GM18868 (cell line): Measurements from ENCODE around the gene AKAP13.
"Not testable (repeated sequence)": the region's sequence is repeated elsewhere in the genome, so short reads cannot be mapped to it uniquely, and the experiment has no call there.

Source experiments
- ATAC-seq: cut with Tn5 transposase; IDR thresholded peaks from one replicate; pipeline ENCODE4 v1.9.1; 2021; ENCODE audit warnings: mild to moderate bottlenecking, moderate library complexity; ENCODE audit not compliant: unreplicated experiment

Gene AKAP13

DNA sequence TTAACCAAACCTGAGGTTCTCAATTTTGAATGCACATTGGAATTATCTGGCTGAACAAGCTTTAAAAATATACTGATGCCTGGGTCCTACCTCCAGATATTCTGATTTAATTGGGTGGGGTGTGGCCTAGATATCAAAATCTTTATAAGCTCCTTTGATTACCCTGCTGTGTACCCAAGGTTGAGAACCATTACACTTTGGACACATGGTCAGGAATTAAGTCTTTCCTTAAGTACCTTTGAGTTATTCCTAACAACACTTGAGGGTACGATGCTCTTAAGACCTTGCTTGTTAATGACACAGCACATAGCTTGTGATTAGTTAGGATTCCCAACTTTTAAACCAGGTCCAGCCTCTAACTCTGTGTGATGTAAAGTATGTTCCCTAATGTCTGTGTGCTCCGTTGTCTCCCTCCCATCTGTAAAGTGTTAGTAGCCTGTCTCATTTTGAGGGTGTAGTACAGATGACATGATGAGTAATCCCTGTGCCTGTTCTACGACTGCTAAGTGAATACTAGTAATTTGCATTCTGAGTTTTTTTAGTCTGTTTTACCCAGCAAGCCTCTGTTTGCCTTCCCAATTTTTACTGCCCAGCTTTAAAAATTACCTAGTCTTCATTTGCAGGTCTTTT, 259.5 kb downstream of the AKAP13 start:
- ATAC-seq = peak; percentile 67

DNA sequence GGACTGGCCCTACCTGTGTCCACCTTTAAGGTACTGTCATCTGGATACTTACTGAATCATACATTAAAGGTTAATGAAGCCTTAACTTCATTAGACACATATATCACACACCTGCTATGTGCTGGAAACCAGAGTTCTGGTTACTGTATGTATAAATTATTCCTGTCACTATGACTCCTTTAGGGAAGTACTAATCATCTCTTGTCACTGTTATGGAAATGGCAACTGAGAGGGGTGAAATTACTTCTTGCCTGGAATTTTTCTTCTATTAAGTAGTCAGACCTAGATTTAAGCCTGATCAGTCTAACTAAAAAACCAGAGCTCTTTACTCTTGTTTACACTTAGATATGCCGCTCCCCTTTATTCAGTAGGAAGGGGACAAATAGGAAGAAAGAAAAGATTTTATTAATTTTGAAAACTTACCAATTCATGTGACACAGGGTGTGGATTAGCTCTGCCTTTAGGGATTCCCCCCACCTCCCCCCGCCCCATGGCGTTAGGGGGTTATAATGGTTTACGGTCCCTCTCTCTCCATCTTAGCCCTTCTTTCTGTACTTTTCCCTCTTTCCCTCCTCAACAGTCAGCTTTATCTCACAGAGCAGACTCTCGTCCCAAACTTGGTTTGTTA, 261.8 kb downstream of the AKAP13 start:
- ATAC-seq = no peak

DNA sequence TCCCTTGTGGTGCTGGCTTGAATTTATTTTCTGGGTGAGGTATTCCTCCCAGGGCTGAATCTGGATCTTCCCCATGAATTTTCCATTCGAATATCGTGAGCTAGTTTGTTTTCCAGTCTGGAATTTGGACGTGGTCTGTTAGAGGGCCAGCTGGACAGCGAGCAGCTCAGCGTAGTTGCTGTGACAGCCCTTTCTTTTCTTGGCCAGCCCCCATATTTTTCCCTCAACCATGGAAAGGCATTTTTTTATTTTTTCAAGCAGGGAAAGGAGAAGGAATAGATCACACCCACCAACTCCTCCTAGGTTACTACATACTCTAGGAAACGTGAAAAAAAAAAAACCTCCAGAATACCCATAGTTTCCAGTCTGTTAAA, 262.3 kb downstream of the AKAP13 start:
- no peak for ATAC-seq

DNA sequence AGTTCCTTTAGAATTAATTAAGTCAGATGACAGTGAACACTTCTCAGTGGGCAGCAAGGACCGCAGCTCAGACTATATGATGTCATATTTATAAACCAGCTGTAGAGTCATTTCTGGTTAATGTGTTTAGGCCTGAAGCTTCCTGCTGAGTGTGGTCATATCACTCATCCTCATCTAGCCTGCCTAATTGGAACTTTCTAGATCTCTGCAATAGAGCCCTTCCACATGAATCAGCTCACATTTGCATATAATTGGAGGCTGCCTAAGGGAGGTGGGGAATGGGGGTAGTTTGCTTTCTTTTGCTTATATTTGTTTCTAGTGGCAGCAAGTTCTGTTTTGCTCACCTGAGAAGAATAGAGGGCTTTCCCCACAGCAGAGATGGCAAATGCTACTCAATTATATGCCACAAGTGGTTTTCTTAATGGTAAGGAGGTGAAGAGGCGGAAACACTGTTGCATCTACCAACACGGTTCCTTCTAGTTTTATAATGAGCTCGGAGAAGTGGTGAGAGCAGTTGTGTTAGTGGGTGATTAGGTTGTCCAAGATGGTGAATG, 266.2 kb downstream of the AKAP13 start:
- peak; percentile 81 for ATAC-seq

DNA sequence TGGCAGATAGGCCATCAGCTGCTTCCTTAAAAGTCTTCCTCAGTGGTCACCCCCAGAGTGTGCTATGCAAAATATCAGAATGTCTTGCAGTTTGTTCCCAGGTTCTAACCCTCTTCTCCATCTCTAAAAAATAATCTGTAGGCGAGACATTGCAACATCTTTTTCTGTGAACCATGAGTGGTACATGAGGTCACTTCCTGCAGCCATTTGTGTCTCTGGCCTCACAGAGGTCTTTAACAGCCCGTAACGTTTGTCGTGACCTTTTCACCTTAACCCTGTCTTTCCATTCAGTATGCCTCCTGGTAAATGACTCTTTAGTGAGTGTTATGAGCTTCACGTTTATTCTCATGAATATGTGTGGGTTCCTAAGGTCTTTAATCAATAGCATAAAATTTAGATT, 269.0 kb downstream of the AKAP13 start:
- no peak for ATAC-seq

DNA sequence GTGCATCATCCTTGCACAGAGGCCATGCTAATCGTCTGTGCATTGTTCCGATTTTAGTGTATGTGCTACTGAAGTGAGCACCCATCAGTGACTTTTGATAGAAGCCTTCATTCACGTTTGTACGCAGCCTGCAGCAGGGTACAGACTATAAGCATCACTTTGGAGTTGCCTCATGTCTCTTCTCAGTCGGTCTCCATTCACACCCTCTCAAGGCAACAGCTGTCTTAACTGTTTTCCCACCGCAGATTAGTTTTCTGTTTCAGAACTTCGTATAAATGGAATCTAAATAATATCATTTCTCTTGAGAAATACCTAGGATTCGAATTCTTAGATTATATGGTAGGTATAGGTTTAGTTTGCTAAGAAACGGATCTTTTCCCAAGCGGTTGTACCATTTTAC, 271.1 kb downstream of the AKAP13 start:
- ATAC-seq = no peak

DNA sequence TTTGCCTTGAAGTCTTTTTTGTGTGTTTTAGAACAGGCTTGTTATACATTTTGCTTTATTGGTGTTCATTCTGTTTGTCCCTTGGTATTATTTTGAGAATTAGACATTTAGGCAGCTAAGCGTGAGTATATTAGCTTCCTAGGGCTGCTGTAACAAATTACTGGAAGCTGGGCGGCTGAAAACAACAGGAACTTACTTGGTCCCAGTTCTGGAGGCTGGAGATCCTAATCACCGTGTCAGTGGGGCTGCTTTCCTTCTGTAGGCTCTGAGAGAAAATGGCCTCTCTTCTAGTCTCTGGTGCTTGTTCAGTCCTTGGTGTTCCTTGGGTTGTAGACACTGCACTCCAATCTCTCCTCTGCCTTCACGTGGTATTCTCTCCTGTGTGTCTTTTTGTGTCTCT, 272.1 kb downstream of the AKAP13 start:
- no peak for ATAC-seq

DNA sequence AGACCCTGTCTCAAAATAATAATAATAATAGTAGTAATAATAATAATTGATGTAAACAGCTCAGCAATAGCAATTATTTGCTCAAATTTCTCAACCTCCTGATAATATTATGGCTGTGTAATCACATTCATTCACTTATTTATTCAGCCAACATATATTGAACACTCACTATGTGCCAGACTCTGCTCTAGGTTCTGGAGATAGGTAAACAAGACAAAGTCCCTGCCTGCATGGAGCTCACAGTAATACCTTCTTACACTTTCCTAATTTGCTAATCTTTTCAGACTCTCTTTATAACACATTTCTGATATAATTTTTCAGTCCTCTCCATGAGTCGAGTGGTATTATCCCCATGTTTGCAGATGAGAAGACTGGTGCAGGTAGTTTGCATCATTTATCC, 276.7 kb downstream of the AKAP13 start:
- ATAC-seq = no peak

DNA sequence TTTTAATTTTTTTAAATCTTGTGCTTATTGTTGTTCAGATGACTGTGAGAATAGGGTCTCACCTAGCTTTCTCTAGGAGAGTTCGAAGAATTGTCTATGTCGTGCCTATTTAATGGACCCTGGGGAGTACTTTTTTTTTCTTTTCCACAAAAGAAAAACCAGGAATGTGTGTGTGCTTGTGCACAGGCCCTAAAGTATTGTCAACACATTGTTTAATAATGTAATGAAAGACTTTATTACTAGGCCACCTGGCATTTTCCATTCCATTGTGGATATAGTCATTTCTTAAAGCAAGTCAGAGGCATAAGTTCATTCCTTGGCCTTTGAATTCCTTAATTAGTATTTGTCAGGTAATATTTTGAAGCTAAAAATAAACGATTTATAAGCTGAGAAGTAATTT, 278.4 kb downstream of the AKAP13 start:
- no peak for ATAC-seq

DNA sequence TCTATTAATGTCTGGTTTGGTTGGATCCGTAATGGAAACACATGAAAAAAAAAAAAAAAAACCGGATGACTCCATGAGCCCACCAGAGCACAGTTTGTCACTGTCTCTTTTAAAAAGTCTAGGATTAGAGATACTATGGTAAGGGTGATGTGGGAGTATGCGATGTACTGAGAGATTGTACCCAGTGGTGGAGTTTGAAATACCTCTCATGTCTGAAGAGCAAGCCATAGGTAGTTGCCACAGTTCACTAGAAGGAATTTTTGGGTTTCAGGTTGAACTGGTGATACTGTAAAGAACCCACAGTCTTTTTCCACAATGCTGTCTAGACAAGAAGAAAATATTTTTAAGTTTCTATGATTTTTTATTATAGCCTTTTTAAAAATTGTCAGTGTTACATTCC, 281.5 kb downstream of the AKAP13 start:
- no peak for ATAC-seq

DNA sequence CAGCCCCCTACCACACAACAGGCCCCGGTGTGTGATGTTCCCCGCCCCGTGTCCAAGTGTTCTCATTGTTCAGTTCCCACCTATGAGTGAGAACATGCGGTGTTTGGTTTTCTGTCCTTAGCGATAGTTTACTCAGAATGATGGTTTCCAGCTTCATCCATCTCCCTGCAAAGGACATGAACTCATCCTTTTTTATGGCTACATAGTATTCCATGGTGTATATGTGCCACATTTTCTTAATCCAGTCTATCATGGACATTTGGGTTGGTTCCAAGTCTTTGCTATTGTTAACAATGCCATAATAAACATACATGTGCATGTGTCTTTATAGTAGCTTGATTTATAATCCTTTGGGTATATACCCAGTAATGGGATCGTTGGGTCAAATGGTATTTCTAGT, 285.3 kb downstream of the AKAP13 start:
- ATAC-seq = not testable (repeated sequence)

DNA sequence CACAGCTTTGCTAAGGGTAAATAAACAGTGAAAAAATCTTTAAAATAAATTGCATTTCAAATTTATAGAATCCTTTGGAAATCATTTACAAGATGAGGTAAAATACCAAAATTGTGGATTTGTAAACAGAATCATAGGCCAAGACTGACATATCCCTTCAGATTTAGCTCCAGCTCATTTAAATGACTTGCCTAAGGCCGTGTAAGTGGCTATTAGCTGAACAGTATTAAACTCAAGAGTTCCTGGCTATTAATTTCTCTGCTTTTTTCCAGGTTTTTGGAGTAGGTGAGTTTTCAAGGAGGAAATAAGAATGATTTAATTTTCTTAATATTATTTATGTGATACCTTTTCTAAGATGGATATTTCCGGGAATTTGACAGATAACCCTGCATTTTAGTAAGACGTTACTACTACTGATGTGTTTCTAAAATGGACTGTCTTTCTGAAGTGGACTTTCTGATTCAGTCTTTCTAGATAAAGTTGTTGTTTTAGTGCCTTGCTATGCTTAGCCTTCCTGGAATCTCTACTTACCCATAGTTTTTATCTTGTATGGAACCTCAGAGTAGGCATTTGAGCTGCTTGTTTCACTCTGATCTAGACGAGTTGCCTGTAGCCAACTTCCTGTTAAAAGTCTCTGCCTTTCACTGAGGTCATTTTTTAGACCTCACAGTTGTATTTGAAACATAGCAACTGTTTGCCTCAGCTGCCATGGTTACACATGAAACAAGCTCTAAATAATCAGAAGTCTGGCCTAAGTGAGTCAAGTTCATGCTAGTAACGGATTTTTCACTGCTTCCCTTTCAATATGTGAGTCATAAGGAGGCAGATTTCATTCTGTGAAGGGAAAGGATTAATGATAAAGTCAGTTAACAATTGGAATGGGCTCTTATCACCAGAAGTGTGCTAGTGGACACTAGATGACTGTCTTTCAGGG, 287.4 kb downstream of the AKAP13 start:
- peak; percentile 90 for ATAC-seq

DNA sequence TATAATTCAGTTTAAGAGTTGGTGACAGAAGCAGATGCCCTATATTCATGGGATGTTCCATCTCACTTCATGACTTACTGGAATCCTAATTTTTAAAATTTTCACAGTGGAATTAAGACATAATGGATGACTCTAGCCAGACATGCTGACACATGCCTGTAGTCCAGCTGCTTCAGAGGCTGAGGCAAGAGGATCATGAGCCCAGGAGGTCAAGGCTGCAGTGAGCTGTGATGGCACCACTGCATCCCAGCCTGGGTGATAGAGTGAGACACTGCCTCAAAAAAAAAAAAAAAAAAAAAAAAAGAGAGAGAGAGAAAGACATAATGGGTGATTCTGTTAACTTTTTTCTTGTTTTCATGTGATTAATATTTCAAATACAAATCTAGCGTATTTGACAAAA, 290.8 kb downstream of the AKAP13 start:
- no peak for ATAC-seq

DNA sequence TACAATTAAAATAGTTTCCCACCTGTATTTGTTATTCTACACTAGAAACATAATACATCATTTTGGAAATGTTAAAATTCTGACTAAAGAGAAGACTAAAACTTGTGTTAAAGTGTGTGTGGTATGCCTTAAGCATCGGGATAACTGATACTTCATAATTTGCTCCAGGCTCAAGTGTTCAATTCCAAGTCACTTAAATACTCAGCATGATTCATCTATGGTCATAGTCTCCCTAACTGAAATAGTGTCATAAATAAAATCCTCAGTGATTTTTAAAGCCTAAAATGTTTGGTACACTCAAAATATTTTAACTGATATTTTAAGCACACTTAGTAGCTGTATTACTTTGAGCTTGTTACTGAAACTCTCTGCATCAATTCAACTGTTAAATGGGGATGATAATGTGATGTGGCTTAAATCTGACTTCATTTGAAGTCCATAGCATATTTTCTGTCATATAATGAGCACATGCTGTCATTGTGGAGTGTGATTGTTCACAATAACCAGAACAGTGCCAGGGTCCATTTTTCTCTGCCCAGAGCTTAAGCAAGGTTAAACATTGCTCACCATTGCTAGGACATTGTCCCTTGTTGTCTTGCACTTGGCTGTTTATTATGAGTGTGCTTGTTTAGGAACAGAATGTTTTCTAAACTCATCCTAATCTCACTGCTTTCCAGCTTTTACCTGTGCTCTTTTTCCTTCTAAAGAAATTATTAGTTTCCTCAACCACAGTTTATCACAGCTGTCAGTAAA, 292.1 kb downstream of the AKAP13 start:
- no peak for ATAC-seq

DNA sequence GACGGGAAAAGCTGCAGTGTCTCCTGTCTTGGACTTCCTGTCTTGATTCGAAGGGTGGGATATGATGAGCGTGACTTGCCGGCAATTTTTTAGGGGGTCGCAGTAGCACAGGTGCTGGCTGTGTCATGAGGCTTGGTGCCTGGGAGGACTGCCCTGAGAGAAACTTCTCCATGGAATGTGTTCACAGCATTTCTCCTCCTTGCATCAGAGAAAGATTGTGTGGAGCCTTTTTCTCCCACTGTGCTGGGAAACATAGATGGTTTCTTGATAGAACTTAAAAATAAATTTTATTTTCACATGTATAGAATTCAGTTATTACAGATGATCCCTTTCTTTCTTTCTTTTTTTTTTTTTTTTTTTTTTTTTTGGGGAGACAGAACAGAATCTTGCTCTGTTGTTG, 292.9 kb downstream of the AKAP13 start:
- no peak for ATAC-seq

DNA sequence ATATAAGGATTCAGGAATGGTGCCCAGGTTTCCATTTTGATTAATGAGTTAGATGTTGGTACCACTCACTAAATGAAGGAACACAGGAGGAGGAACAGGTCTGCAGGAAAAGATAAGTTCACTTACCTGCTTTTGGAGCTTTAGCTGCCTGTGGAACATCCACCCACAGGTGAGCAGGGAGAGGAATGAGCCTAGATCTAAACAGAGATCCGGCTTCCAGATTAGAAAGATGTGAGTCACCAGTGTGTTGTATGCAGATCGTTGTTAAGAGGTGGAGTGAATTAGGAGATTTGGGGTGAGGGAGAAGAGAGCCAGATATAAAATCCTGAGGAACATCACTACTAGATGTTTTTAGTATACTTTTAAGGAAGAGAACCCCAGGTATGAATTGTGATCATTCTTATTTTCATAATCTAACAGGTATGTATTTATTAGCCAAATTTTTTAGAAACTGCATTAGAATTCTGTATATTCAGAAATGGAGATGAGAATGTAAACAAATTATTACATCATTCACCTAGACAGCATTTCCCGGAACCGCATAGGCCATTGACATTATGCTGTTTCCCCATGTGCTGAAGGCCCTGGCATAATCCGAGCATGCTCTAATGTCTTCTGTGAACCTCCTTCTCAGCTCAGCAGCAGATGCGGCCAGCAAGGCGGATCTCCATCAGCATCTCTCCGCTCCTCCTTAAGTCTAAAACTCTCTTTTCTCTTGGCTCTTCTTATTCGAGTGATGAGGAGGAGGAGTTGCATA, 296.1 kb downstream of the AKAP13 start:
- no peak for ATAC-seq

DNA sequence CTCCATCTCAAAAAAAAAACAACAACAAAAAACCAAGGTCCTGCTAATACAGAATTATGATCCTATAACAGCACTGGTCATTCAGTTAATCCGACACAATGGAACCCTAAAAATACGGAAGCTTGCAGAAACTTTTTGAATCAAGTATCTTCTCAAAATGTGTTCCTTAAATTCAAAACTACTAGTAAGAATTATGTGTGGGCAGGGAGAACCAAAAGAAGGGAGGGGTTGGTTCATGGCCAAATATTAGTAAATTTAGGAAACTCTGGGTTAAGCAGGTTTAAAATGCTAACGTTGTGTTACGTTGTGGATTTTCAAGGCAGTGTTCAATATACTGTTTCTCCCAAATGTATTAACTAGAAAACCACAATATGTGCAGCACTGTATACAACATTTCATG, 298.8 kb downstream of the AKAP13 start:
- no peak for ATAC-seq

DNA sequence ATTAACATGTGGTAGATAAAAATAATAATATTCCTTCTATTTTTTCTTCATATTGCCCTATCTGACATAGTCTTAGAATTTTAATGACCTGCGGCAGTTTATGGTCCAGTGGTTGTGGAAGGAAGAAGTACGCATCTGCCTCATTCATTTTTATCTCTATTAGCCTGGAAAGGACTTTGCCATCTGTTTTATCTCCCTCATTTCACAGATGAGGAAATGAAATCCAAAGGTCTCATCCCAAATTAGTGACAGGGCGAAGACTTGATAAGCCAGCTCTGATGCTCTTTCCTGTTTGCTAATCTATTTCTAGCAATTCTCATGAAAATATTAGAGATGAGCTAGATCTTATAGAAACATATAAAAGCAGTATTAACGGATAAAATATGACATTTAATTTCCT, 301.0 kb downstream of the AKAP13 start:
- ATAC-seq = no peak

DNA sequence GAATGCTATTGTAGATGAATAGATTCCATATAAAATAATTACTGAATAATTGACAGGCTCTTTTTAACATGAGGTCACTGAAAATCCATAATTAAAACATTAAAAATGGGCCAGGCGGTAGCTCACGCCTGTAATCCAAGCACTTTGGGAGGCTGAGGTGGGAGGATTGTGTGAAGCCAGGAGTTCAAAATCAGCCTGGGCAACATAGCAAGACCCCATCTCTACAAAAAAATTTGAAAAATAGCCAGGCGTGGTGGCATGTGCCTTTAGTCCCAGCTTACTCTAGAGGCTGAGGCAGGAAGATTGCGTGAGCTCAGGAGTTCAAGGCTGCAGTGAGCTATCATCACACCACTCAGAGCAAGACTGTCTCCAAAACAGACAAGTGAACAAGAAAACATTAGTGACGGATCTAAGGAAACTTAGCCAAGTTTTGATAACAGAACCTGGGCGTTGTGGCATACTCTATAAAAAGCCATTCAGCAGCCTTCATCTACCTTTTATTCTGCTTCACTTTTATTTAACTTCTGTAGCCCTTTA, 303.8 kb downstream of the AKAP13 start:
- no peak for ATAC-seq

DNA sequence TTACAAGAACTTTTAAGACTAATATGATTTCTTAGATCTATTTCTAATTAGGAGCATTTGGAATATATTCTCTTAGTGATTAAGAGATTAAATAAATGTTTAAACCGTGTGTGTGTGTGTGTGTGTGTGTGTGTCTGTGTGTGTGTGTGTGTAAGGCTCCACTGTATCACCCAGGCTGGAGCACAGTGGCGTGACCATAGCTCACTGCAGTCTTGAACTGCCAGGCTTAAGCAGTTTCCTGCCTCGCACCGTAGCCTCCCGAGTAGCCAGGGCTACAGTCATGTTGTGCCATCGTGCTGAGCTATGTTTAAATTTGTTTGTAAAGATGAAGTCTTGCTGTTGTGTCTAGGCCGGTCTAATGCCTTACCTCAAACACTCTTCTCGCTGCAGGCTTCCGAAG, 305.0 kb downstream of the AKAP13 start:
- ATAC-seq = no peak
